ENCODE results near the gene CYTH2. TPM values are rescaled to one million over a fixed set of nuclear protein-coding genes. Genes with fewer than 3 reads are reported as not detected.

CYTH2 gene
- total RNA-seq, 1 donor from 2014 or later = 36.6 TPM

DNA sequence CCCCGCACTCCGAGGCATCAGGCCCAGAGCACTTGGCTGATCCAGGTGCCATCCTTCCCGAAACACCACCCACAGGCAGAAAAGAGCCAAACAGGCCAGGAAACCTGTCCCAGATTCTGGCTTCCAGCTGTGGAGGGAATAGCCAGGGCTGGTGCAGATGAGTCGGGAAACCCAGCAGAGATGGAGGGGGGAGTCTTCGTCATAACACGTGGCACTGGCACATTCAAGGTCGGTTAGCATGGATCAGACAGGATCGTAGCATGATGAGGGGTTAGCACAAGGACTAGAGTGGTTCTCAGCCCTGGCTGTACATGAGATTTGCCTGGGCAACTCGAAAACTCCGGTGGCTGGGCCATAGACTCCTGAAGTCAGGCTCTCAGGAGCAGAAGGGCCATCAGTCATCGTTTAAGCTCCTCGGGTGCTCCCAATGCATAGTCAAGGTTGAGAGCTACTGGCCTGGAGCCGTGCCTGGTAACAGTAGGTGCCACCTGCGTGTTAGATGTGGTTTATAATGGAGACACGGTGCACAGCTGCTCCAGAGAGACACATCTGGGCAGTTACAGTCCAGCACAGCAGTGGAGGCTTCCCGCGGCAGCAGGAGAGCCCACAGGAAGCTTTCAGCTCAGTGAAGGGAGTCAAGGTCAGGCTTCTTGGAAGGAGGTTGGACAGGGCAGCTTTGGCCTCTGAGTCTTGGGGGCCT, 6.3 kb downstream of the CYTH2 start:
- no peak overlapping the region for H3K4me3 ChIP-seq (ENCODE audit: low read depth, low read length)

DNA sequence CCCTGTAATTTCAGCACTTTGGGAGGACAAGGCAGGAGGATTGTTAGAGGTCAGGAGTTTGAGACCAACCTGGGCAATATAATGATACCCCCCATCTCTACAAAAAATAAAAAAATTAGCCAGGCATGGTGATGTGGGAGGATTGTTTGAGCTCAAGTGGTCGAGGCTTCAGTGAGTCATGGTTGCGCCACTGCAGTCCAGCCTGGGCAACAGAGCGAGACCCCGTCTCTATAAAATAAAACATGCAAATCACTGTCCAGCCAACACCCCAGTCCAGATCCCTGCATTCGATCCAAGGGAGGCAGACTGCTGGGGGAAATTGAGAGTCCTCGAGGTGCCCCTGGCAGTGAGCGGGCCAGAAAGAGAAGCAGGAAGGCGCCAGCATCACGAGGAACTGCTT, 7.0 kb downstream of the CYTH2 start:
- no peak for FAIRE-seq
- no peak for TF ChIP-seq CTCF (IDR thresholded peaks at IDR 0.05; ENCODE audit: insufficient read depth, low read length, severe bottlenecking)
- Histone ChIP-seq H3K27me3 (ENCODE audit: control insufficient read depth, insufficient read depth, low read length) (no peaks in the 10 kb centered on the region), H3K4me3 (ENCODE audit: low read depth, low read length) (no peak overlapping the region), H3K36me3 (ENCODE audit: control insufficient read depth, insufficient read depth, low read length) (peaks cover 46% of the 10 kb centered on the region)
- no peak for DNase-seq (ENCODE audit: low read depth)

More for the DNA sequence above, 6.3 kb downstream of the CYTH2 start:
- TF ChIP-seq CTCF (IDR thresholded peaks at IDR 0.05; ENCODE audit: insufficient read depth, low read length, severe bottlenecking) = no peak
- H3K27me3 ChIP-seq (ENCODE audit: control insufficient read depth, insufficient read depth, low read length) = no peaks in the 10 kb centered on the region
- no peak for FAIRE-seq
- DNase-seq (ENCODE audit: low read depth) = no peak
- peaks cover 50% of the 10 kb centered on the region for H3K36me3 ChIP-seq (ENCODE audit: control insufficient read depth, insufficient read depth, low read length)

GRCh38 chr19:48477067-48477685, 8.0 kb downstream of the CYTH2 start:
- Histone ChIP-seq H3K36me3 (ENCODE audit: control insufficient read depth, insufficient read depth, low read length) (peaks cover 38% of the 10 kb centered on the region), H3K27me3 (ENCODE audit: control insufficient read depth, insufficient read depth, low read length) (no peaks in the 10 kb centered on the region), H3K4me3 (ENCODE audit: low read depth, low read length) (no peak overlapping the region)
- no peak for DNase-seq (ENCODE audit: low read depth)
- FAIRE-seq = no peak
- TF ChIP-seq CTCF (IDR thresholded peaks at IDR 0.05; ENCODE audit: insufficient read depth, low read length, severe bottlenecking) = no peak

GRCh38 chr19:48477698-48478338, 8.6 kb downstream of the CYTH2 start:
- FAIRE-seq = no peak
- no peak for DNase-seq (ENCODE audit: low read depth)
- Histone ChIP-seq H3K36me3 (ENCODE audit: control insufficient read depth, insufficient read depth, low read length) (peaks cover 37% of the 10 kb centered on the region), H3K27me3 (ENCODE audit: control insufficient read depth, insufficient read depth, low read length) (no peaks in the 10 kb centered on the region), H3K4me3 (ENCODE audit: low read depth, low read length) (no peak overlapping the region)
- TF ChIP-seq CTCF (IDR thresholded peaks at IDR 0.05; ENCODE audit: insufficient read depth, low read length, severe bottlenecking) = no peak

GRCh38 chr19:48478339-48479256, 9.4 kb downstream of the CYTH2 start:
- Histone ChIP-seq H3K4me3 (ENCODE audit: low read depth, low read length) (no peak overlapping the region), H3K36me3 (ENCODE audit: control insufficient read depth, insufficient read depth, low read length) (peaks cover 31% of the 10 kb centered on the region), H3K27me3 (ENCODE audit: control insufficient read depth, insufficient read depth, low read length) (no peaks in the 10 kb centered on the region)
- no peak for FAIRE-seq
- no peak for DNase-seq (ENCODE audit: low read depth)
- TF ChIP-seq CTCF (IDR thresholded peaks at IDR 0.05; ENCODE audit: insufficient read depth, low read length, severe bottlenecking) = no peak

Measured in bronchial epithelial cell (primary cell).